Stimulated activated naive B cell treated with anti-CD40 and anti-IgM and Interleukin-4, amounts not matched to agents 10 μg/mL and 1 μg/mL and 100 μg/mL, for 72 hours (primary cell): Measurements from ENCODE around the gene NSG1.

ENCODE experiments used
- ATAC-seq, 2 donors: fragments of 150-1000 bp; cut with Tn5 transposase; replicated peaks; 2 replicates each; pipeline ENCODE4 v1.10.0; 2021; ENCODE audit warnings: moderate library complexity in 1 of 2
- DNase-seq: peaks from one replicate; pipeline ENCODE4 v3.0.0; 2021
- H3K27ac Mint-ChIP-seq: one replicate; pipeline ENCODE4 v1.8.0; 2022; ENCODE audit warnings: mild to moderate bottlenecking, mixed read lengths
- H3K27me3 Mint-ChIP-seq, 2 donors: one replicate each; pipeline ENCODE4 v1.8.0; 2022; ENCODE audit warnings: mixed read lengths in 2 of 2
- H3K36me3 Mint-ChIP-seq, 2 donors: one replicate each; pipeline ENCODE4 v1.8.0; 2022; ENCODE audit warnings: mixed read lengths in 2 of 2, mild to moderate bottlenecking in 1 of 2
- H3K4me1 Mint-ChIP-seq, 2 donors: one replicate each; pipeline ENCODE4 v1.8.0; 2022; ENCODE audit warnings: mixed read lengths in 2 of 2, mild to moderate bottlenecking in 1 of 2
- H3K4me3 Mint-ChIP-seq, 2 donors: one replicate each; pipeline ENCODE4 v1.8.0; 2022; ENCODE audit warnings: mild to moderate bottlenecking in 2 of 2, mixed read lengths in 2 of 2, moderate library complexity in 1 of 2
- H3K9me3 Mint-ChIP-seq, 2 donors: one replicate each; pipeline ENCODE4 v1.8.0; 2022; ENCODE audit warnings: mixed read lengths in 2 of 2, mild to moderate bottlenecking in 1 of 2

The NSG1 gene

GRCh38 chr4:4358093-4358854 lies 28.6 kb upstream of the NSG1 start:
- Mint-ChIP-seq H3K36me3 (no peaks in the 10 kb centered on the region), H3K9me3 (peaks cover 0 to 4% of the 10 kb centered on the region in 2 donors), H3K27ac (no peak overlapping the region), H3K27me3 (peaks cover 54 to 60% of the 10 kb centered on the region in 2 donors), H3K4me1 (no peaks in the 10 kb centered on the region), H3K4me3 (no peak overlapping the region)
- DNase-seq = no peak
- no peak for ATAC-seq

DNA sequence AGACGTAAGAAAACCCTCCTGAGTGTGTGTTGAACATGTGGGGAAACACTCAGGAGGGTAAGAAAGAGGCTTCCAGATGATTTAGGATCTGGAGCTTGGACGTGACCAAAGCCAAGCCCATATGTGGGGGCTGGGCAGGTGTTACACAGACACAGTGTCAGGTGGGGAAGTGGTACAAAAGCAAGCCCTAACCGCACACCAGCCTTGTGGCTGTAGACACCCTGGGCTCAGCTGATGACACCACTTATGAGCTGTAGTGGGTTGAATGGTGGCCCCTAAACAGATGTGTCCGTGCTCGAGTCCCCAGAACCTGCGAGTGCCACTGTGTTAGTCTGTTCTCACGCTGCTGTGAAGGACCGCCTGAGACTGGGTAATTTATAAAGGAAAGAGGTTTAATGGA lies 25.0 kb upstream of the NSG1 start:
- no peaks in the 10 kb centered on the region for H3K4me1 Mint-ChIP-seq
- H3K27me3 Mint-ChIP-seq = peaks cover 51 to 56% of the 10 kb centered on the region in 2 donors
- H3K36me3 Mint-ChIP-seq = peaks cover 3 to 4% of the 10 kb centered on the region in 2 donors
- ATAC-seq (no peak), DNase-seq (no peak)
- H3K27ac Mint-ChIP-seq = no peak overlapping the region
- no peak overlapping the region for H3K4me3 Mint-ChIP-seq
- peaks cover 7 to 14% of the 10 kb centered on the region in 2 donors for H3K9me3 Mint-ChIP-seq

- peaks cover 8 to 18% of the 10 kb centered on the region in 2 donors for H3K9me3 Mint-ChIP-seq
- ATAC-seq (no peak), DNase-seq (no peak)
- H3K36me3 Mint-ChIP-seq = peaks cover 3 to 7% of the 10 kb centered on the region in 2 donors
- H3K4me3 Mint-ChIP-seq = no peak overlapping the region
- no peak overlapping the region for H3K27ac Mint-ChIP-seq
- no peaks in the 10 kb centered on the region for H3K4me1 Mint-ChIP-seq
- peaks cover 44 to 50% of the 10 kb centered on the region in 2 donors for H3K27me3 Mint-ChIP-seq
Measured at GRCh38 chr4:4362991-4363697, 23.8 kb upstream of the NSG1 start.

- DNase-seq (no peak), ATAC-seq (no peak)
- Mint-ChIP-seq H3K36me3 (peaks cover 3 to 10% of the 10 kb centered on the region in 2 donors), H3K27ac (no peak overlapping the region), H3K9me3 (peaks cover 8 to 22% of the 10 kb centered on the region in 2 donors), H3K27me3 (peaks cover 35 to 53% of the 10 kb centered on the region in 2 donors), H3K4me1 (no peaks in the 10 kb centered on the region), H3K4me3 (no peak overlapping the region)
Measured at GRCh38 chr4:4364061-4364460, 22.8 kb upstream of the NSG1 start.

DNA sequence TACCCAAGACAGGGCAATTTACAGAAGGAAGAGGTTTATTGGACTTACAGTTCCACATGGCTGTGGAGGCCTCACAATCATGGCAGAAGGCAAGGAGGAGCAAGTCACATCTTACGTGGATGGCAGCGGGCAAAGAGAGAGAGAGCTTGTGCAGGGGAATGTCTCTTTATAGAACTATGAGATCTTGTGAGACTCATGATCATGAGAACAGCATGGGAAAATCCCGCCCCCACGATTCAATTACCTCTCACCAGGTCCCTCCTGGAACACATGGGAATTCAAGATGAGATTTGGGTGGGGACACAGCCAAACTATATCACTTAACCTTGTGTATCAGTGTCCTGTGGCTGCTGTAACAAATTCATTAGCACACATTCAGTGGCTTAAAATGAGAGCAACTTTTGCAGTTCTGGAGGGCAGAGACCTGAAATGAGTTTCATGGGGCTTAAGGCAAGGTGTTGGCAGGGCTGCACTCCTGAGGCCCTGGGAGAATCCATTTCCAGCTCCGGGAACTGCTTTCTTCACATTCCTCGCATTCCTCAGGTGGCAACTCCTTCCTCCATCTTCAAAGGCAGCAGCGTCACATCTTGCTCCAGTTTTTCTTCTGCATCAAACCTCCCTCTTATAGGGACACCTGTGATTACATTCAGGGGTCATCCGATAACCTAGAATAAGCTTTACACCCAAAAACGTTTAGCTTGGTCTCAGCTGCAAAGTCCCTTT lies 22.3 kb upstream of the NSG1 start:
- peaks cover 38 to 56% of the 10 kb centered on the region in 2 donors for H3K27me3 Mint-ChIP-seq
- H3K9me3 Mint-ChIP-seq = peaks cover 8 to 22% of the 10 kb centered on the region in 2 donors

GRCh38 chr4:4368809-4369580 lies 17.9 kb upstream of the NSG1 start:
- H3K27me3 Mint-ChIP-seq = peaks cover 26 to 37% of the 10 kb centered on the region in 2 donors
- H3K4me3 Mint-ChIP-seq = no peak overlapping the region
- DNase-seq (no peak), ATAC-seq (no peak)
- H3K9me3 Mint-ChIP-seq = peaks cover 10 to 18% of the 10 kb centered on the region in 2 donors
- H3K4me1 Mint-ChIP-seq = no peaks in the 10 kb centered on the region
- peaks cover 3 to 10% of the 10 kb centered on the region in 2 donors for H3K36me3 Mint-ChIP-seq
- H3K27ac Mint-ChIP-seq = no peak overlapping the region

More for the DNA sequence above, 22.3 kb upstream of the NSG1 start:
- Mint-ChIP-seq H3K4me1 (no peaks in the 10 kb centered on the region), H3K27ac (no peak overlapping the region), H3K4me3 (no peak overlapping the region), H3K36me3 (peaks cover 3 to 10% of the 10 kb centered on the region in 2 donors)
- DNase-seq (no peak), ATAC-seq (no peak)

DNA sequence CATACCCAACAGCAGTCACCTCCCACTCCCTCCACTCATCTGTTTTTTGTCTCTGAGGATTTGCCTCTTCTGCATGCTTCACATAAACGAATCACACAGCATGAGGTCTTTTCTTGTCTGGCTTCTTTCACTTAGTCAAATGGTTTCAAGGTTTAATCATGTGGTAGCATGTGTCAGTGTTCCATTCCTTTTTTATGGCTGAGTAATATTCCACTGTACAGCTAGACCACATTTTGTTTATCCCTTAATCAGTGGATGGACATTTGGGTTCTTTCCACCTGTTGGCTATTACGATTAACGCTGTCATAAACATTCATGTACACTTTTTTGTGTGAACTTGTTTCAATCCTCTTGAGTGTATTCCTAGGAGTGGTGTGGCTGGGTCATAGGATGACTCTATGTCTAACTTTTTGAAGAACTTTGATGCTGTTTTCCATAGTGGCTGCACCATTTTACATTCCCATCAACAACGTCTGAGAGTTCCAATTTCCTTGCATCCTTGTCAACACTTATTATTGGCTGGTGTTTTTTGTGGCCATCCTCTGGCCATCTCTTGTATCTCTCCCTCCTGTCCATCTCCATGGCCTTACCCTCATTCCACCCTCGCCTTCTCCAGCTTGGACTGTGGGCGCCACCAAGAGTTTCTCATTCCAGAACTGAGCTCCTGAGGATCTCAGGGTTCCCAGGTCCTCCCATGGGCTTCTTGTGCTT lies 12.4 kb upstream of the NSG1 start:
- no peak overlapping the region for H3K4me3 Mint-ChIP-seq
- no peak overlapping the region for H3K27ac Mint-ChIP-seq
- no peak for DNase-seq
- H3K27me3 Mint-ChIP-seq = peaks cover 37 to 49% of the 10 kb centered on the region in 2 donors
- H3K9me3 Mint-ChIP-seq = peaks cover 9 to 11% of the 10 kb centered on the region in 2 donors
- H3K4me1 Mint-ChIP-seq = no peaks in the 10 kb centered on the region
- peaks cover 0 to 2% of the 10 kb centered on the region in 2 donors for H3K36me3 Mint-ChIP-seq
- no peak for ATAC-seq

DNA sequence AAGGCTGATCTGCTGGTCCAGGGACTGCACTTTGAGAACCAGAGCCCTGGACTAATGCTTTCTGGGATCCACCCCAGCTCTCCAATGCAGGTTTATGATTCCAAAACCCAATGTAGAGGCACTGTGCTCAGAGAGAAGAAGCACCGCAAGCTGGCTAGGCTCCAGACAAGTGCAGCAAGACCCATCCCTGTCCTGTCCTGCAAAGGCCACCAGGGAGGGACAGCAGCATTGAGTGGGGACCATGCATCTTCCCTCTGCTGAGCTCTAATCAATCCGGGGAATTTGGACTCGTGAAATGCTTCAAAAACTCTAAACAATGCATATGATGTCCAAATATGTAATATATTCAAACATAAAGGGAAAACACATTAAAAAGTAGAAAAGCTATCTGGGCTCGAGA lies 10.8 kb upstream of the NSG1 start:
- H3K9me3 Mint-ChIP-seq = peaks cover 8 to 11% of the 10 kb centered on the region in 2 donors
- H3K27ac Mint-ChIP-seq = no peak overlapping the region
- H3K4me3 Mint-ChIP-seq = no peak overlapping the region
- H3K27me3 Mint-ChIP-seq = peaks cover 34 to 53% of the 10 kb centered on the region in 2 donors
- ATAC-seq (no peak), DNase-seq (no peak)
- no peaks in the 10 kb centered on the region for H3K4me1 Mint-ChIP-seq
- peaks cover 0 to 2% of the 10 kb centered on the region in 2 donors for H3K36me3 Mint-ChIP-seq

GRCh38 chr4:4377191-4377590 lies 9.7 kb upstream of the NSG1 start:
- Mint-ChIP-seq H3K4me1 (no peaks in the 10 kb centered on the region), H3K4me3 (no peak overlapping the region), H3K9me3 (peaks cover 8 to 11% of the 10 kb centered on the region in 2 donors), H3K27me3 (peaks cover 39 to 57% of the 10 kb centered on the region in 2 donors), H3K27ac (no peak overlapping the region), H3K36me3 (peaks cover 0 to 2% of the 10 kb centered on the region in 2 donors)
- ATAC-seq = no peak
- no peak for DNase-seq

DNA sequence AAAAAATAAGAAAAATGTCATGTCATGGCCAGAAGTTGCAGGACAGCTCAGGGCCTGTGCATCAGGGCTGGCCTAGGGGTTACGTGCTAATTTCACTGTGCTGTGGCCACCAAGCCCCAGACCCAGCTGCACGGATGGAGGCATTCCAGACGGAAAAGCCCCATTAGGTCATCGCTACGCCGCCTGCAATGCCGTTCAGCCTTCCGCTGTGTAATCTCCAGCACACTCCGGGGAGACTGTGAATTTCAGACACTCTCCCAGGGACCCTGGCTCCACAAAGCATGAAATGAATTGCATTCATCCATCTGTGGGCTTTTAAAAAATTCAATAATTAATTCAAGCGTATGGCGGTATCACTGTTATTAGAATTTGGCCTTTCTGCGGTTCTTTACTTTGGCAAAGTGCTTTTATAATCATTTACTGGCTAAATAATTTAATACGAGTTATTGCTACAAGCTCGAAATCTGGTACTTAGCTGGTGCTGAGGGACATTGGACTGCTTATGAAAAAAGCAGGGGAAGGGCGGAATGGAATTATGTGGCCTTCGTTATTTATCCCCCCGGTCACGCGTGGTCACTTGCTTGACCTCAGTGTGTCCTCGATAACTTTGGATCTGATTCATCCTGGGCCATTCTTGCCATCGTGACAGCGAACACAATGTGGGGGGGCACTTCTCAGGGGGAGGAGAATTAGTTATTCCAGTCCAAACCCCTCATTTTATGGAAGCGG lies 9.0 kb upstream of the NSG1 start:
- DNase-seq = no peak
- Mint-ChIP-seq H3K27me3 (peaks cover 44 to 61% of the 10 kb centered on the region in 2 donors), H3K9me3 (peaks cover 8 to 11% of the 10 kb centered on the region in 2 donors), H3K27ac (no peak overlapping the region), H3K4me3 (no peak overlapping the region), H3K36me3 (peaks cover 0 to 2% of the 10 kb centered on the region in 2 donors), H3K4me1 (no peaks in the 10 kb centered on the region)
- ATAC-seq = no peak

DNA sequence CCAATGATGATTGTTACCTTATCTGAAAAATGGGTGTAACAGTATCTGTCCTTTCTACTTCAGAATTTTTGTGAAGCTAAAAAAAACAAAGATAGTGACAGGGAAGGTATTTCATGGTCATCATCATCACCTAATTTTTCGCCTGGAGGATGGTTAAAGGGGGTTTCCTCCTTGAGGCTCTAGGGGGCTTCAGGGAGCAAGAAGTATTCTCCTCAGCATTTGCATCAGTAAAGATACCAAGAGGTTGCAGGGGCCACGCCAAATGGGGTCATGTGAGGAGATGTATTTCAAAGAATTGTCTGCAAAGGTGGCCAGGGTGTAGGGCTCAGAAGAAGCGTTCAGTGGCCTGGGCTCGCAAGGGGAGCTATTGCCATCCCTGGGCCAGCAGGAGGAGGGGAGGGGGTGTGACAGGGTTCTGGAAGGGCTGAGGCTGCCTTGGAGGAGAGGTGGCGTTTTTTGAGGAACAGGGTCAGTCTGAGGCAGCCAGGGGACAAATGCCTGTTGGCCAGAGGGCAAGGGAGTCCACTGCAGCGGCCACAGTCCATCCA lies 7.3 kb upstream of the NSG1 start:
- H3K27me3 Mint-ChIP-seq = peaks cover 53 to 67% of the 10 kb centered on the region in 2 donors
- H3K27ac Mint-ChIP-seq = no peak overlapping the region

GRCh38 chr4:4383085-4383484 lies 3.8 kb upstream of the NSG1 start:
- no peaks in the 10 kb centered on the region for H3K36me3 Mint-ChIP-seq
- peaks cover 52 to 72% of the 10 kb centered on the region in 2 donors for H3K27me3 Mint-ChIP-seq
- H3K27ac Mint-ChIP-seq = no peak overlapping the region
- H3K4me3 Mint-ChIP-seq = no peak overlapping the region
- no peaks in the 10 kb centered on the region for H3K9me3 Mint-ChIP-seq
- DNase-seq = no peak
- no peak for ATAC-seq
- H3K4me1 Mint-ChIP-seq = peaks cover 7 to 15% of the 10 kb centered on the region in 2 donors

More for the DNA sequence above, 7.3 kb upstream of the NSG1 start:
- no peak for DNase-seq
- H3K36me3 Mint-ChIP-seq = peaks cover 0 to 2% of the 10 kb centered on the region in 2 donors
- H3K9me3 Mint-ChIP-seq = peaks cover 4 to 7% of the 10 kb centered on the region in 2 donors
- H3K4me1 Mint-ChIP-seq = peaks cover 0 to 2% of the 10 kb centered on the region in 2 donors
- ATAC-seq = no peak
- no peak overlapping the region for H3K4me3 Mint-ChIP-seq
